NAMALWA (cell line): ENCODE results near the gene INO80E.
A peak's percentile ranks its signal among the peaks of the same experiment; 100 is the strongest.

Experiments used
- DNase-seq: peaks from one replicate; pipeline ENCODE4 v3.0.0-alpha.2; 2015; ENCODE audit warnings: low spot score

INO80E gene

DNA sequence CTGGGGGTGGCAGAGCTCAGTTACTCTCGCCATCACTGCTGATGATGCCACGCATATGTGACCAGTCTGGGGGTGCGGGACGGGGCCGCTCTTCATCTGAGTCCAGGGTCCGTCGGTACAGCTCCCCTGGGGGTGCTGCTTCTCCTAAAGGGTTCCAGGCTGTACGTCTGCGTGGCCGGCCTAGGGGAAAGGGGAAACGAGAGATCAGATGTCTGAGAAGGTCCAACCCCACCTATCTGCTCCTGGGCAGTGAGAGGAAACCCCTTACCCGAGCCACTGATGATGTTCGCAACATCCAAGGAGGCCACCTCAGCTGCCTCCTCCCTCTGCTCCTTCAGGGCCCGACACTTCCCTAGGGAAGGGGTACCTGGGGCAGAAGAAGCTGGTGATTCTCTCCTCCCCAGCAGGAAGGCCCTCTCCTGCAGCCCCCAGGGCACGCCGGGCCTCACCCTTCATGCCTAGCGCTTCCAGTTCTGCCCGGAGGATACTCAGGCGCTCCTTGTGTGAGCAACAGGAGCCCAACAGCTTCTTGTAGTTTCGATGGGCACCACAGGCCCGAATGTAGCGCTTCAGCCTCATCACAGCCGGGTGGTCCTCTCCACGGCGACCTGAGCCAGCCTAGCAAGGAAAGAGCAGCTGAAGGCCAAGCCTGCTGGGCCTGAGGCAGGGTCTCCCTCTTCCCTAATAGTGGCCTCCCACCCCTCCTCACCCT is 2.7 kb upstream of the INO80E start:
- DNase-seq: no peak

DNA sequence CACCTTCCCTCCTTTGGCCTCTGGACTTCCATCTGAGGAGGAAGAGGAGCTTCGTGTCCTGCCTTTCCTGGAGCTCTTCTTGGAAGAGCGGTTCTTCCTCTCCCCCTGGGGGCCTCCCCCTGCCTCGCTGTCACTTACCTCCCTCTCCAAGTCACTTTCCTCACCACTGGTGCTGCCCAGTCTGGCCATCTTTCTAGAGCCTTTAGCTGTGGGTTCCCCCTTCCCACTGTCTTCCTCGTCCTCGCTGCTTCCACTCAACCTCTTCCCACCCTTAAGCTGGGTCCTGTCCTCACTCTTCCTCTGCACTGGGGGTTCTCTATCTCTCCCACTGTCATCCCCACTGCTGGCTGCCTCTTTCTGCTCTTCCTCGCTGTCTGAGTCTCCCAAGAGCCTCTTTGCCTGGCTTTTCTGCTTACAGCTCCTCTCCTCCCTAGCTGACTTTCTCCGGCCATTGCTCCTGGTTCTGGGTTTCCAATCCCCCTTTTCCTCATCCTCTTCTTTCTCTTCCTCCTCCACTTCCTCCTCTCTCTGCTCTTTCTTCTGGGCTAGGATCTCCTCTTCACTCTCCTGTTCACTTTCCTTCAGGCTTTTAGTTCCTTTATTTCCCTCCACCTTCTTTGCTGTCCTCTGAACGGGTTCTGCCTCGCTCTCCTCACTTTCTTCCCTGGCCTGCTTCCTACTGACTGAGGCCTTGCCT is 2.0 kb upstream of the INO80E start:
- DNase-seq: no peak

DNA sequence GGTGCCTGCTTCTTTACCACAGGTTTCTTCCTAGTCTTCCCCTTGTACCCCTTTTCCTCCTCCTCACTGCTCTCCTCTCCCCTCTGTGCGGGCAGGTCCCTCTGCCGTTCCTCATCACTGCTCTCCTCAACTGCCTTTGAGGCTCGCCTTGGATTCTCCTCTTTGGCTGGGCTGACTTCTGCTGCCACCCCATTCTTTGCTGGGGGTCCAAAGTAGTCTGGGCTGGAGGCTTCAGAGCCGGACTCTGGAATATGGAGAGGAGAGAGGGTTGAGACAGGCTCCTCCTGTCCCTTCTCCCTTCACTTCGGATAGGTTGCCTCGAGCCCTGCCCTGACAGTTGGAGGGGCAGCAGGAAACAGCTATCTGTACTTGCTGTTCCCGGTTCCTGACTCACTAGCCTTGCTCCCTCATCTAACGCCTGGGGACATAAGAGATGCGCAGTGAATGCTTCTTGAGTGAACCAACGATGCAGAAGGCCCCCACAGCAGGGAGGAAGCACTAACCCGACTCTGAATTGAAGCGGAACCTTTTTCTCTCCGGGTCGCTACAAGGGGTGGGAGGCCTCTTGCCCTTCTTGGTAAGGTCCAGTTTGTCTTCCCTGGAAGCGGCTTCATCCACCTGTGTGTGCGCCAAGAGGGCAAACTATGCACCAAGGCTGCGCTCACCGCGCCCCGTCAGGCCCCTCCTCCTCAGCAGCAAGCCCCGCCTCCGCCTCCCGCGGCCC is 1.3 kb upstream of the INO80E start:
- DNase-seq: no peak

DNA sequence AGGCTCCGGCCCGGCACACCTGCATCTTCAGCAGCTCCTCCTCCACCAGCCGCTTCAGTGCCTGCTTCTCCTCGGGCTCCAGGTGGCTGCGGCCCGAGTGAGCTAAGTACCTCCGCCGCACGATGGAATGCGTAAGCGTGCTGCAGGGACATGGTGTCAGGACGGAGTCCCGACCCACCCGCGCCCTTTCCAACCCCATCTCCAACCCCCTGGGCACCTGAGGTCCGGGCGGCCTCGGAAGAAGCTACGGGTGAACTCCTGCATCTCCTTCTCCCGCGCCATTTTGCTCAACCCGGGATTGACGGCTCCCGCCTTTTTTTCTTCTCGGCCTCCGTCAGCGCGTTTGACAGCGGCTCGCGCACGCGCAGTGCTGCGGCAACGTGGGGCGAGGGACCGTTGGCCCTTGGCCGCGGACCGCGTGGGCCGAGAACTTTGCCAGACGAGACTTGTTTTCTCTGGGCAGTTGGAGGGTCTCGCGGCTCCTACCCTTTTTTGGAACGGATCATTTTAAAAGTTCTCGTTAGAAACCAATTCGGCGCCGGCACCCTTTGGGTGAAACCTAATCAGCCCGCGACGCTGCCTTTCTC is 624 bp upstream of the INO80E start, which contains the start of gene HIRIP3:
Gene HIRIP3, minus strand, starts transcription at position 294 of the 587 bp plus-strand sequence. Its CDS starts 12 bp downstream, at position 282.
- DNase-seq: peak; percentile 95

DNA sequence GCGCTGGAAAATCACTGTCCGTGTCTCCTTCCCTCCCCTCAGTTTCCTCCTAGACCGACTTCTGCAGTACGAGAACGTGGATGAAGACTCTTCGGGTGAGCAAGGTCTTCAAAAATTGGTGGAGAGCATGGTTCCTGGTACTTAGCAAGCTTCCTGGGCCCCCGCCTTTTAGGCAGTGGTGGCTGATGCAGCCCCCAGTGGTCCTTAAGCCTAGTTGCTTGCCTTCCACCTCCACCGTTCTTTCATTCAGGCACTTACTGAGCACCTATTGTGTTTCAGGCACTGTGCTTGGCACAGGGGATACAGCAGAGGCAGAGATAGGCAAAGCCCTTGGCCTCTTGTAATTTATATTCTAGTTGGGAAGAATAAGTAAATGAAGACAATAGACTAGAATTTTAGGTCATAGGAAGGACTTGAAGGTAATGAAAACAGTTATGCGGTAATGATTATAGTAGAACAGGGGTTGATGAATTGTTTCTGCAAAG is 767 bp downstream of the INO80E start:
- peak; percentile 56 for DNase-seq

DNA sequence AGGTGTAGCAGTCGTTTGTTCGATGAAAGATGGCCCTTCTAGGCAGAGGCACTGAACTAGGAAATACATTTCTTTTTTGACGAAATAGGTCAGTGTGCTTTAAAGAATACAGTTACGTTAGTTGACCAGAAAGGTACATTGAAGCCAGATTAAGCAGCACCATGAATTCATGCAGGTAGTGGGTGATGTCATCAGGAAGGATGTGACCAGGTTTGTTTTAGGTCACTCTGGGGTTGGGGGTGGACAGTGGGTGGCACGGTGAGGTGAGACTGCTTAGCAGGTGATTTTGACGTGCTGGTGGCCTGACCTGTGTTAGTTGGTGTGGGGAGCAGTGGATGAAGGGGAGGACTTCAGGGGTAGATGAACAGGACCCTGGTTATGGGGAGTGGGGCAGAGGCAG is 3.6 kb downstream of the INO80E start:
- DNase-seq: no peak

DNA sequence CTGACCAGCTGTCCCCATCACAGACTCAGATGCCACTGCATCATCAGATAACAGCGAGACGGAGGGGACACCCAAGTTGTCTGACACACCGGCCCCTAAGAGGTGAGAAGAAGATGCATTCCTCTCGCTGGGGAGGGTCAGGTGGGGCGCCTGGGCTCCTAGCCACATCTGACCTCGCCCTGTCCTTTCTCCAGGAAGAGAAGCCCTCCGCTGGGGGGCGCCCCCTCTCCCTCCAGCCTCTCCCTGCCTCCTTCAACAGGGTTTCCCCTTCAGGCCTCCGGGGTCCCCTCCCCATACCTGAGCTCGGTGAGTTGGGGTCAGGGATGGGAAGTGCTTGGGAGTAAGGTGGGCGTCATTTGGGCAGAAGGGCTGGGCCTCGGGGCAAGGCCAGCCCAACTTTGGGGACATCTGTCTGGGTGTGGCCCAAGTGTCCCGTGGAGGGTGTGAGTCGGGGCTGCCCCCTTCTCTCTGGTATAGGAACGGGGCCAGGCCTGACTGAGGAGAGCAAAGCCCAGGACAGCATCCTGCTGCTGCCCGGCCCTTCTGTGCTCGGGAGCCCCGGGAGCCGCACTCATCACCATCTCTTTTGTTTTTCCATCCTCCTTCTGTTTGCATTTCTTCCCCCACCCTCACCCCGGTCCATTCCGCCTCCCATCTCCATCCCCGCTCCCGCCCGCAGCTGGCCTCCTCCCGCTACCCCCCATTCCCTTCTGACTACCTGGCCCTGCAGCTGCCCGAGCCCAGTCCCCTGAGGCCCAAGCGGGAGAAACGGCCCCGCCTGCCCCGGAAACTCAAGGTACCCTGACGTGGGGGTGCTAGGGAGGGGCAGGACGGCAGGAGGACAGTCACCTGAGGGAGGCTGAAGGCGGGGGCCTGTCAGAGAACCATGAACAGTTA is 4.9 kb downstream of the INO80E start:
- DNase-seq: no peak

DNA sequence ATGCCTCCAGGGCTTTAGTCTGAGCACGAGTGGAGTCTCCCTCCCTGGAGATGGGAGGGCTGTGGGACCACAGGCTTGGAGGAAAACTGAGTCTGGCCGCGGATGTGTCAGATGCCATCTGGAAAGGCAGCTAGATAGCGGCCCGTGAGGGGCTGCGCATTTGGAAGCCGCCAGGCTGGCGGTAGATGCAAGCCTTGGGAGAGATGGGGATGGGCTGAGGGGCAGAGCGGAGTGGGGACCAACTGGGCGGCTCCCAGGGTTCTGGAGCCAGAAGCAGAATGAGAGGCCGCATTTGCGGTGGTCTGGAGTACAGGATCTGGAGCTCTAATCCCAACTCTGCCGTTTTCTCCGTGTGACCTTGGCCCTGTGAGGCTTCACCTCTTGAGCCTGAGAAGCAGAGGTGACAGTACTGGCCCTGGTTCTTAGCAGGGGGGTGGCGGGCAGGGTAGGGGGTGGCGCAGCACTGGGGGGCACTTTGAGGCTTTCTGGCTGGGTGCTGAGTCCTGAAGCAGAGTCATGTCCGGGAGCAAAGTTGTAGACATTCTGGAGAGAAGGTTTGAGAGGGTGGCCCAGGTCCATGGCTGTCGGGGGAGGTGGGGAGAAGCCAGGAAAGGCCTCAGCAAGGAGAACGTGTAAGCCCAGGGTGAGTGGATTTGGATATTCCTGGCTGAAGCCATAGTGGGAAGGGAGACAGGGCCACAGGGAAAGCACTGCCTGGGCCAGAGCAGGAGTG is 6.7 kb downstream of the INO80E start:
- DNase-seq: no peak

DNA sequence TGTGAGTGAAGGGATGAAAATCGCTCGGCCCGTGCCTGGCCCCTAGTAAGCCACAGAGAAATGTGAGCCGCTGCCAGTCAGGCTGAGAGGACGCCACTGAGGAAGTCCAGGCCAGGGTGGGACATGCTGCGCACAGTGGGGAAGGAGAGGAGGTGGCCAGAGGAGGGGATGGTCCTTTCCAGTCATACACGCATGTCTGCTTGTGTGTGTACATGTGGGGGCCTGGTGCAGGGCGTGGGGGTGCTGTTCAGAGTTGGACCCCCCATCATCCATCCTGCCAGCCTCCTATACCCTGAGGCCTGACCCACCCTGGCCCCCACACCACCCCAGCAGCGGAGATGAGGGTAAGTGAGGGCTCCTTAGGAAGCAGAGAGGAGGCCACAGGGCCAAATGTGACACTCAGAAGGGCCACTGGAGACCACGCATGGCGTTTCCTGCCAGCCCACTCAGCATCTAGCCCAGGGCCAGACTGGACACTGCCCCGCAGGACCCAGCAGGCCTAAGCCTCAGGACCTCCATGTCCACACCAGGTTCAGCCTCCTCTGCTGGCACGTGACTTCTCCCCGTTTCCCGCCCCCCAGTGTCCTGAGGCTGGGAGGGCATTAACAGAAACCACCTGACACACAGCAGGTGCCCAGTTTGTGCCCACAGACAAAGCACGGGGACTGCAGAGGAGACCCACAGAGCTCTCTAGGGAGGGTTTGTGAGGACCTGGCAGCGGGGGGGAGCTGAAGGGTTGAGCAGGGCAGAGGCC is 7.8 kb downstream of the INO80E start:
- no peak for DNase-seq

DNA sequence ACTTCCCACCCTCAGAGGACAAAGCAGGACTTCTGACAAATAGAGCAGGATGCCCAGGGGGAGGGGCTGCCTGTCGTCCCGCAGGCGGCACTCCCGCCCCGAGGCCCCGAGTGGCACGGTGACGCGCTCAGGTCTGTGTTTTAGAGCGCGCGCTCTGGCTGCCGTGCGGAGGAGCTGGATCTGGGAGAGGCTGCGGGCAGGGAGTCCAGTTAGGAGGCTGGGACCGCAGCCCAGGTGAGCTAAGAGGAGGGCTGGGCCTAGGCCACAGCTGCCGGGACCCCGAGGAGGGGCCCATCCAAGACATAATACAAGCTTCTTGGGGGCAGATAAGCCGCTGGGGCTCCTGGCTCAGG is 8.4 kb downstream of the INO80E start:
- DNase-seq: no peak

DNA sequence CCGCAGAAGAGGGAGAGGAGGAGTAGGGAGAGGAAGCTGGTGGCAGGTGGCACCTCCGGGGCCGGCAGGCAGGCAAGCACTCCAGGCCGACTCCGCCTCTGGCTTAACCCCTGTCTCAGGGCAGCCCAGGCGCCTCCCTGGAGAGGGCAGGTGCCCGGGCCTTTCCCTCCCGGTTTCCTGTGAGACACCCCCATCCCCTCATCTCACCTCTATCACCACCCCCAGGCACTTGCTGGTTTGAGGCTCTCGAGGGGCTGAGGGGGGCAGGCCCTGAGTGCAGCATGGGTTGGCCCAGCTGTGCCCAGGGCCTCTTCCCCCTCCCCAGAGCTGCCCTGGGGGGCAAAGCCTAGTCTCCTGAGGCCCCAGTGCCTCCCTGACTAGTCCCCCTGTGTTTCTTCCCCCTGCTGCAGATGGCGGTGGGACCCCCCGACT is 8.8 kb downstream of the INO80E start:
- no peak for DNase-seq

DNA sequence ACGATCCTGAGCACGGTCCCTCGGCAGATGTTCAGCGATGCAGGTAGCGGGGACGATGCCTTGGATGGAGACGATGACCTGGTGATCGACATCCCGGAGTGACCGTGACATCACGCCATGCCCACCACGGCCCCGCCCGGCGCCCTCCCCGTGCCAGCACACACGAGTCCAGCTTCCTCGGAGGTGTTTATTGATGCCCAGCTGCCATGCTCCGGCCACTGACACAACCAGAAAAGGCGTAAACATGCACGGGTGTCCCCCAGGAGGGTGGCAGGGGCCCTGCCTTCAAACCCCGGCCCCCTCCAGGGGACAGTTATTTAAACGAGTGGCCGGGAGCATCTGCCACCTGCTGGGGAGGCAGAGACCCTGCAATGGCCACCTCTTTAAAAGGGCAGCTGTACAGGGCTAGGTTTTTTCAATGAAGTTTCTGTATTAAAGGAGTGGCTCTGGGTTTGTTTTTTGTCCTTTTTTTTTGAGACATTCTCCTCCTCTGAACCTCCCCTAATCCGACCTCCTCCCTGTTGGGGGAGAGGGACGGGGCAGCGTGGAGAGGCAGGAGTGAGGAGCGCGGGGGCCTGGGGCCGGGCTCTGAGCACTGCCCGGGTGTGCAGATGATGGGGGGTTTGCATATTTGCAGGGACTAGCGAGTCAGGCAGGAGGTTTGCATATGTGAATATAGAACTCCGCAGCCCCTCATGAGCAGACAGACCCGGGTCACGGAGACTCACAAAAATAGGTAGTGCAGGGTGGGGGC is 9.5 kb downstream of the INO80E start:
- DNase-seq: peak; percentile 68

DNA sequence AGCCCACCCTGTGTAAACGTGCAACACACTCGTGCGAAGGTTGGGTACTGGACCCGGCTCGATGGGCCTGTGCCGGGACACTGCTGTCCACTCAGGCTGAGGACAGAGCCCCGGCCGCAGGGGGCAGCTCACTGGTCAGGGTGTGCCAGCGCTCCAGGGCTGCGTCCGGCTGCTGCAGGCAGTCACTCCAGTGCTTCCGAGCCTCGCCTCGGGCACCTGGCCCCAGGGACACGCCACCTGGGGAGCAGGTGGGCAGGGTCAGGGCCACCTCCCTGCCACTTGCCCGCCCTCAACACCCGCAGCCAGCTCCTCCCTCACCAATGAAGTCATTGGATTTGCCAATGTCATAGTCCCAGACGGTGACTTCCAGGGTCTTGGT is 10.0 kb downstream of the INO80E start:
- DNase-seq: no peak

DNA sequence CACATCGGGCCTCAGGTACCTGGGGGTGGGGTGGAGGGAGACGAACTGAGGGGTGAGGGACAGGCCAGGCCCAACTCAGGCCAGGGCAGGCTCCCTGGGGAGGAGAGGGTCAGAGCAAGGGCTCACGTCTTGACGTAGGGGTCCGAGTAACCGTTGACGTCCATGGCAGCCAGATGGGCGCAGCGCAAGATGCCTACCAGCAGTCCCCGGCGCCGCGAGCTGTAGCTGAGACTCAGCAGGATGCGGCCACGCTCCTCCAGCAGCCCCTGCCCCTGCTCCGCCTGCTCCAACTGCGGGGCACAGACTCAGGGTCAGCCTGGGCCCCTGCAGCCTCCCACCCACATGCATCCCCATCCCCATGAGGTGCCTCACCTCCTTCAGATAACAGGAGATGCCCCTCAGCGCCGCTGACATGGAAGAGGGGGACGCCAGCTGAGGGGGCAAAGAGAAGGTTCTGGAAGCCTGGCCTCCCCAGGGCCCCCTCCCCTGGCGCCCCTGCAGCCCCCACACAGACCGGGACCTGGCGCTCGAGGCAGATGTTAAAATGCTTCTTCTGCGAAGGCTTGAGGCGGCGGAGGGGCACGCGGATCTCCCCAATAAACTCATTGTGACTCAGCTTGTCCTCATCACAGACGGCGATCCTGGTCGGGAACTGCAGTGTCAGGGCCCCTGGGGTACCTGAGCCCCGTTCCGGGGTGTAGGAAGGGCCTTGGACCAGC is 10.8 kb downstream of the INO80E start:
- DNase-seq: no peak

DNA sequence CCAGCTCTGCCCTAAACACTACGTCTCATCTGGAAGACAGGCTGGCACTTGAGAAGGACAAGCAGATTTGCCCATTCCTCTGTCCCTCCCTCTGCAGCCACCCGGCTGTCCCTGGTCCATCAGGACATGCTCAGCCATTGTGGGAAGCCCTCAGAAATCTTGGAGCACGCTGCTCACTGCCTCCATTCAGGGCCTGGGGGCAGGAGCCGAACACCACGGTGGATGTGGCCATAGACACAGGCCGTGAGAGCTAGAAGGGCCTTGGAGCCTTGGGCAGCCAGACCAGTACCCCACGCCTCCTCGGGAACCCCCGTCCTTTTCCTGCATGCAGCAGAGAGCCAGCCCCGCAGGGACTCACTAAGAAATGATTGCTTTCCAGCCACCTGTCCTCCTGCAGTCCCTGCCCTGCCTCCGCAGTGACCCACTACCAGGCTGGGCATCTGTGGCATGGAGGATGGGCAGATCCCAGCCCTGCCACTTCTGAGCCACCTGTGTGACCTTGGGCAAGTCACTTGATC is 11.4 kb downstream of the INO80E start:
- DNase-seq: no peak

DNA sequence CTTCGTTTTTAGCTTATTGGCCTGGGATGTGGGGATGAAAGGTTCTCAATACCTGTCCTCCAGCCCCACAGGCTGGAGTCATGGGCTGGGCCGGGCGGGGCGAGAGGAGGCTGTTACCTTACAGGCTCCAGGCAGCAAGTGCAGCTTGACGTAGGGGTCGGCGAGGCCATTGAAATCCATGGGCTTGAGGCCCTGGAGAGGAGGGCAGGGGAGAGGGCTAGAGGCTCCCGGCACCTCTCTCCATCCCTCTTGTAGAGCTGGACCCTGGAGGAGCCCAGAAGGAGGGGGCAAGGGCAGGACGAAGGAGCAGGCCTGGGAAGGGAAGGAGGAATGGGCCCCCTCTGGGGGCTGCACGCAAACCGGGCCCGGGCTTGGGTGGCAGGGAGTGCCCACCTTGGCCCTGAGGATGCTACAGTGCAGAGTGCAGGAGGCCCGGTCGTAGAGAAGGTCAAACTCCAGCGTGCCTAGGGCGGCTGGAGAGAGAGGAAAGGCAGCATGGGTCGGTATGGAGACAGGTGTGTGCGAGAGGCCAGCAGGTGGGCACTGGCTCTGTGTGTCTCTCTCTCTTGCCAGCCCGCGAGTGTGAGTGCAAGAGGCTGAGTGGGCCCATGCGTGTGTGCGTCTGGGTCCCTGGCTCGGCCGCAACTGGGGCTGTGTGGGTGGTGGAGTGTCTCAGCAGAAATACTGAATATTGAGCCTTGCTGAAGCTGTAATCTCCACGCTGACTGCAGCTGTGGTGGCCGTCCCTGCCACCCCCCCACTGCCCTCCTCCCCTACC is 13.2 kb downstream of the INO80E start:
- DNase-seq: no peak

DNA sequence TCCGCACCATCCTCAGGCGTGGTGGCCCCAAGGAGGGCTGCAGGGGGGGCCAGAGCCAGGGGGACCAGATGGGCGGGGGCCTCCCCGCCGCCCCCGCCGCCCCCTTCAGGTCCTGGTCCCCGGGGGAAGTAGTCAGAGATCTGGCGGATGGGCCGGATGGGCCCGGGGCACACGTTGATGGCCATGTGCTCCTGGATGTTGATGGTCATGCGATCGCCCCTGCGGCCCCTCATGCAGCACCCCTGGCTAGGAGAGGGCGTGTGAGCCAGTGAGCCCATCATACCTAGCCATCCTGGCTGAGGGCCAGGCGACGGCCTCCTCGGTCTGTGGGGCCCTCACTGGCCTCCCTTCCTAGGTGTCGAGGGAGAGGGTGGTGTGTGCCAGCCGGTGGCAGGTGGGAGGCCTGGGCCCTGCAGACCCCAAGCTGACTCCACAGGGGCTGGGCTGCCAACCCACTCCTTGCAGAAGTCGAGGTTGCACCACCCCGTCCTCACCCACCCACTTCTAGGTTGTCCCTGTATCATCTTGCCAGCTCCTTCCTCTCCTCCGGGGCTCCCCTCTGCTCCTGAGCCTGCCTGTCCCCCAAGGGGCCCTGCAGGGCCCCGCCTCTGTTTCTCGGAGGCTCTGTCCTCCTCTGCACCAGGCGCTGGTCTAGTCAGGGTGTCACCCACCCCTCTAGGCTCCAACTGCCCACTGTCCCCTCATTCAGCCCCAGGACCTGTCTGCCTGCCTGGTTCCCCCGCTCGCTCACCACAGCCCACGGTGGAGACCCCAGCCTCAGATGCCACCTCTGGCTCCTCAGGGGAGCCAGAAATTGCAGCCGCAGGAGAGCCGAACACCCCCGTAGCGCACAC is 14.2 kb downstream of the INO80E start:
- DNase-seq: no peak
